Activated naive CD4-positive, alpha-beta T cell treated with anti-CD3 and anti-CD28 coated beads, Interleukin-2, amount 50 U/mL, for 24 hours (primary cell): ENCODE measurements around the gene ZCCHC24.

Source experiments
- H3K27ac Mint-ChIP-seq: one replicate; pipeline ENCODE4 v1.8.0; 2021; ENCODE audit warnings: mild to moderate bottlenecking, mixed read lengths
- H3K27me3 Mint-ChIP-seq: one replicate; pipeline ENCODE4 v1.8.0; 2021; ENCODE audit warnings: mixed read lengths
- H3K36me3 Mint-ChIP-seq: one replicate; pipeline ENCODE4 v1.8.0; 2021; ENCODE audit warnings: mixed read lengths
- H3K4me1 Mint-ChIP-seq: one replicate; pipeline ENCODE4 v1.8.0; 2021; ENCODE audit warnings: mixed read lengths
- H3K4me3 Mint-ChIP-seq: one replicate; pipeline ENCODE4 v1.8.0; 2021; ENCODE audit warnings: mild to moderate bottlenecking, mixed read lengths
- H3K9me3 Mint-ChIP-seq: one replicate; pipeline ENCODE4 v1.8.0; 2021; ENCODE audit warnings: mixed read lengths

Gene ZCCHC24

GRCh38 chr10:79405221-79405994 lies 40.0 kb downstream of the ZCCHC24 start:
- H3K27ac Mint-ChIP-seq, result no peak overlapping the region
- H3K36me3 Mint-ChIP-seq, result no peaks in the 10 kb centered on the region
- H3K27me3 Mint-ChIP-seq, result no peaks in the 10 kb centered on the region
- H3K4me1 Mint-ChIP-seq, result no peaks in the 10 kb centered on the region
- no peaks in the 10 kb centered on the region for H3K9me3 Mint-ChIP-seq
- H3K4me3 Mint-ChIP-seq, result no peak overlapping the region

- H3K4me1 Mint-ChIP-seq, result peaks cover 2% of the 10 kb centered on the region
- H3K27ac Mint-ChIP-seq, result no peak overlapping the region
- H3K9me3 Mint-ChIP-seq, result no peaks in the 10 kb centered on the region
- no peaks in the 10 kb centered on the region for H3K27me3 Mint-ChIP-seq
- no peaks in the 10 kb centered on the region for H3K36me3 Mint-ChIP-seq
- no peak overlapping the region for H3K4me3 Mint-ChIP-seq
Measured at GRCh38 chr10:79404690-79405131, 40.7 kb downstream of the ZCCHC24 start.

- Mint-ChIP-seq H3K4me3 (no peak overlapping the region), H3K27me3 (no peaks in the 10 kb centered on the region), H3K27ac (no peak overlapping the region), H3K36me3 (no peaks in the 10 kb centered on the region), H3K9me3 (no peaks in the 10 kb centered on the region), H3K4me1 (peaks cover 6% of the 10 kb centered on the region)
Measured at GRCh38 chr10:79404231-79404609, 41.2 kb downstream of the ZCCHC24 start.

GRCh38 chr10:79403441-79404230 lies 41.8 kb downstream of the ZCCHC24 start:
- H3K27ac Mint-ChIP-seq, result no peak overlapping the region
- H3K9me3 Mint-ChIP-seq, result no peaks in the 10 kb centered on the region
- H3K36me3 Mint-ChIP-seq, result no peaks in the 10 kb centered on the region
- H3K27me3 Mint-ChIP-seq, result no peaks in the 10 kb centered on the region
- peaks cover 6% of the 10 kb centered on the region for H3K4me1 Mint-ChIP-seq
- H3K4me3 Mint-ChIP-seq, result no peak overlapping the region

GRCh38 chr10:79402951-79403350 lies 42.5 kb downstream of the ZCCHC24 start:
- no peaks in the 10 kb centered on the region for H3K27me3 Mint-ChIP-seq
- H3K9me3 Mint-ChIP-seq, result no peaks in the 10 kb centered on the region
- H3K4me1 Mint-ChIP-seq, result peaks cover 6% of the 10 kb centered on the region
- H3K4me3 Mint-ChIP-seq, result no peak overlapping the region
- H3K36me3 Mint-ChIP-seq, result no peaks in the 10 kb centered on the region
- no peak overlapping the region for H3K27ac Mint-ChIP-seq

- no peaks in the 10 kb centered on the region for H3K9me3 Mint-ChIP-seq
- no peak overlapping the region for H3K4me3 Mint-ChIP-seq
- H3K4me1 Mint-ChIP-seq, result peaks cover 6% of the 10 kb centered on the region
- no peak overlapping the region for H3K27ac Mint-ChIP-seq
- H3K36me3 Mint-ChIP-seq, result peaks cover 2% of the 10 kb centered on the region
- H3K27me3 Mint-ChIP-seq, result no peaks in the 10 kb centered on the region
Measured at GRCh38 chr10:79402625-79402946, 42.8 kb downstream of the ZCCHC24 start.

GRCh38 chr10:79401015-79401921 lies 44.2 kb downstream of the ZCCHC24 start:
- Mint-ChIP-seq H3K36me3 (peaks cover 2% of the 10 kb centered on the region), H3K27me3 (no peaks in the 10 kb centered on the region), H3K27ac (no peak overlapping the region), H3K9me3 (no peaks in the 10 kb centered on the region), H3K4me1 (peaks cover 6% of the 10 kb centered on the region), H3K4me3 (no peak overlapping the region)

GRCh38 chr10:79400146-79401004 lies 45.0 kb downstream of the ZCCHC24 start:
- H3K36me3 Mint-ChIP-seq, result peaks cover 2% of the 10 kb centered on the region
- no peaks in the 10 kb centered on the region for H3K9me3 Mint-ChIP-seq
- H3K4me1 Mint-ChIP-seq, result peaks cover 6% of the 10 kb centered on the region
- no peaks in the 10 kb centered on the region for H3K27me3 Mint-ChIP-seq
- no peak overlapping the region for H3K4me3 Mint-ChIP-seq
- H3K27ac Mint-ChIP-seq, result no peak overlapping the region

GRCh38 chr10:79399223-79399831 lies 46.1 kb downstream of the ZCCHC24 start:
- H3K27me3 Mint-ChIP-seq, result no peaks in the 10 kb centered on the region
- H3K4me1 Mint-ChIP-seq, result peaks cover 6% of the 10 kb centered on the region
- peaks cover 2% of the 10 kb centered on the region for H3K36me3 Mint-ChIP-seq
- H3K4me3 Mint-ChIP-seq, result no peak overlapping the region
- no peak overlapping the region for H3K27ac Mint-ChIP-seq
- H3K9me3 Mint-ChIP-seq, result no peaks in the 10 kb centered on the region

- no peak overlapping the region for H3K4me3 Mint-ChIP-seq
Measured at GRCh38 chr10:79398642-79399041, 46.8 kb downstream of the ZCCHC24 start.

GRCh38 chr10:79397575-79398303 lies 47.7 kb downstream of the ZCCHC24 start:
- Mint-ChIP-seq H3K36me3 (peaks cover 2% of the 10 kb centered on the region), H3K27ac (no peak overlapping the region), H3K4me1 (peaks cover 6% of the 10 kb centered on the region)

More at GRCh38 chr10:79398642-79399041, 46.8 kb downstream of the ZCCHC24 start:
- H3K27me3 Mint-ChIP-seq, result no peaks in the 10 kb centered on the region
- peaks cover 6% of the 10 kb centered on the region for H3K4me1 Mint-ChIP-seq
- no peaks in the 10 kb centered on the region for H3K9me3 Mint-ChIP-seq
- no peak overlapping the region for H3K27ac Mint-ChIP-seq
- peaks cover 2% of the 10 kb centered on the region for H3K36me3 Mint-ChIP-seq

GRCh38 chr10:79397051-79397450 lies 48.4 kb downstream of the ZCCHC24 start:
- no peaks in the 10 kb centered on the region for H3K9me3 Mint-ChIP-seq
- H3K27ac Mint-ChIP-seq, result no peak overlapping the region
- peaks cover 6% of the 10 kb centered on the region for H3K4me1 Mint-ChIP-seq
- no peaks in the 10 kb centered on the region for H3K27me3 Mint-ChIP-seq
- no peak overlapping the region for H3K4me3 Mint-ChIP-seq
- H3K36me3 Mint-ChIP-seq, result peaks cover 2% of the 10 kb centered on the region

More at GRCh38 chr10:79397575-79398303, 47.7 kb downstream of the ZCCHC24 start:
- Mint-ChIP-seq H3K4me3 (no peak overlapping the region), H3K27me3 (no peaks in the 10 kb centered on the region), H3K9me3 (no peaks in the 10 kb centered on the region)

- peaks cover 6% of the 10 kb centered on the region for H3K4me1 Mint-ChIP-seq
- H3K27ac Mint-ChIP-seq, result no peak overlapping the region
- no peak overlapping the region for H3K4me3 Mint-ChIP-seq
- no peaks in the 10 kb centered on the region for H3K27me3 Mint-ChIP-seq
- peaks cover 2% of the 10 kb centered on the region for H3K36me3 Mint-ChIP-seq
- no peaks in the 10 kb centered on the region for H3K9me3 Mint-ChIP-seq
Measured at GRCh38 chr10:79396520-79396919, 48.9 kb downstream of the ZCCHC24 start.

- Mint-ChIP-seq H3K4me3 (no peak overlapping the region), H3K4me1 (peaks cover 4% of the 10 kb centered on the region), H3K36me3 (peaks cover 2% of the 10 kb centered on the region), H3K27ac (no peak overlapping the region), H3K9me3 (no peaks in the 10 kb centered on the region), H3K27me3 (no peaks in the 10 kb centered on the region)
Measured at GRCh38 chr10:79394664-79395063, 50.8 kb downstream of the ZCCHC24 start.
